ENCODE data around the gene MTMR3. TPM values are rescaled to one million over a fixed set of nuclear protein-coding genes. Genes with fewer than 3 reads are reported as not detected.

Gene MTMR3
- total RNA-seq, 1 experiment from 2014 or later, result 12.1 TPM

DNA sequence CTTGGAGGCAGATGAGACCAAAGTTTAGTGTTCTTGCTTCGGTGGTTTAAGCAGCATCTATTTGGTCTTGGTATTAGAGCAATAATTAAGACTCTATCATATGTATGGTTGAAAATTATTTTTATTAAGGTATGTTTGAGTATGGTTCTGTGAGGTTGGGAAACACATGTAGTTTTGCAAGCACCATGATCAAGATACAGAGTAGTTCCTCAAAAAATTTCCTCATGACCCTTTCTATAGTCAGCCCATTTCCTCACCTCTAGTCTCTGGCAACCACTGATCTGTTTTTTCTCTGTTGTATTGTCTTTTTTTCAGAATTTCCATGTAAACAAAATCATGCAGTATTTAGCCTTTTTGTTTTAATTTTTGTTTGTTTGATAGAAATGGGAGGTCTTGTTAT, 18.4 kb downstream of the MTMR3 start:
- POLR2A ChIA-PET (ENCODE audit: unreplicated experiment), result no interaction called here
- BruUV-seq (replicated peaks), result no TSS peak
- H2AFZ ChIP-seq (ENCODE audit: low read length), result no peak overlapping the region

DNA sequence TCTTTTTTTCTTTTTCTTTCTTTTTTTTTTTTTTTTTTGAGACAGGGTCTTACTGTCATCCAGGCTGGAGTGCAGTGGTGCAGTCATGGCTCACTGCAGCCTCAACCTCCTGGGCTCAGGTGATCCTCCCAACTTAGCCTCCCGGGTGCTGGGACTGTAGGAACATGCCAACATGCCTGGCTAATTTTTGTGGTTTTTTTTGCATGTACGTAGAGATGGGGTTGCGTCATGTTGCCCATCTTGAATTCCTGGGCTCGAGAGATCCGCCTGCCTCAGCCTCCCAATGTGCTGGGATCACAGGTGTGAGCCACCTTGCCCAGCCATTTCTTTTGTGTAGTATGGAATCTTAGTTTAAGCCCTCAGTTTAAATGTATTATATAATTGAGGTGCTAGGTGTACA, 20.4 kb downstream of the MTMR3 start:
- Histone ChIP-seq H3K9me2 (replicated peaks; ENCODE audit: low read length) (no peaks in the 10 kb centered on the region), H3K4me3 (ENCODE audit: low read length) (no peak overlapping the region), H3K4me1 (ENCODE audit: insufficient read depth, low read length) (peaks cover 18% of the 10 kb centered on the region), H2AFZ (ENCODE audit: low read length) (no peak overlapping the region), H3F3A (ENCODE audit: low read length, unreplicated experiment) (peaks cover 4% of the 10 kb centered on the region), H3K4me2 (ENCODE audit: low read length) (no peak overlapping the region), H3K27me3 (ENCODE audit: low read length) (no peaks in the 10 kb centered on the region), H3K36me3 (ENCODE audit: low read depth, low read length) (no peaks in the 10 kb centered on the region), H3K27ac (ENCODE audit: low read length) (no peak overlapping the region), H3K9me3 (ENCODE audit: low read length) (no peaks in the 10 kb centered on the region), H3K79me2 (ENCODE audit: low read length) (peaks cover 81% of the 10 kb centered on the region), H4K20me1 (ENCODE audit: low read length) (peaks cover 14% of the 10 kb centered on the region; the same call in 1 of the 2 replicates), H3K9ac (ENCODE audit: low read length) (no peak overlapping the region)
- DNase-seq, result no peak
- TF ChIP-seq EZH2phosphoT487 (IDR thresholded peaks at IDR 0.05; ENCODE audit: borderline replicate concordance, low read length) (no peak), EZH2 (IDR thresholded peaks at IDR 0.05; ENCODE audit: low read length, unreplicated experiment) (no peak)
- TF ChIP-seq, protein P1, sequence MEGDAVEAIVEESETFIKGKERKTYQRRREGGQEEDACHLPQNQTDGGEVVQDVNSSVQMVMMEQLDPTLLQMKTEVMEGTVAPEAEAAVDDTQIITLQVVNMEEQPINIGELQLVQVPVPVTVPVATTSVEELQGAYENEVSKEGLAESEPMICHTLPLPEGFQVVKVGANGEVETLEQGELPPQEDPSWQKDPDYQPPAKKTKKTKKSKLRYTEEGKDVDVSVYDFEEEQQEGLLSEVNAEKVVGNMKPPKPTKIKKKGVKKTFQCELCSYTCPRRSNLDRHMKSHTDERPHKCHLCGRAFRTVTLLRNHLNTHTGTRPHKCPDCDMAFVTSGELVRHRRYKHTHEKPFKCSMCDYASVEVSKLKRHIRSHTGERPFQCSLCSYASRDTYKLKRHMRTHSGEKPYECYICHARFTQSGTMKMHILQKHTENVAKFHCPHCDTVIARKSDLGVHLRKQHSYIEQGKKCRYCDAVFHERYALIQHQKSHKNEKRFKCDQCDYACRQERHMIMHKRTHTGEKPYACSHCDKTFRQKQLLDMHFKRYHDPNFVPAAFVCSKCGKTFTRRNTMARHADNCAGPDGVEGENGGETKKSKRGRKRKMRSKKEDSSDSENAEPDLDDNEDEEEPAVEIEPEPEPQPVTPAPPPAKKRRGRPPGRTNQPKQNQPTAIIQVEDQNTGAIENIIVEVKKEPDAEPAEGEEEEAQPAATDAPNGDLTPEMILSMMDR (conservative IDR thresholded peaks at IDR 0.05; ENCODE audit: low read depth, low read length), result no peak
- BruUV-seq (replicated peaks), result no TSS peak
- no peak for ATAC-seq
- POLR2A ChIA-PET (ENCODE audit: unreplicated experiment), result no interaction called here
- CTCF ChIA-PET, result no interaction called here
- intact Hi-C loops (cut with micrococcal nuclease), result loop anchor here (10.0 kb wide), 1 partner anchor 139 kb away; the partner anchor contains the start of genes UQCR10 and ZMAT5

More for the DNA sequence above, 18.4 kb downstream of the MTMR3 start:
- H3K4me3 ChIP-seq (ENCODE audit: low read length), result no peak overlapping the region
- CTCF ChIA-PET, result no interaction called here
- H3F3A ChIP-seq (ENCODE audit: low read length, unreplicated experiment), result no peaks in the 10 kb centered on the region
- H3K9ac ChIP-seq (ENCODE audit: low read length), result no peak overlapping the region
- 0 out of 2 replicates have a peak, but pooled peaks cover under 1% of the 10 kb centered on the region for H3K4me1 ChIP-seq (ENCODE audit: insufficient read depth, low read length)
- no peak overlapping the region for H3K27ac ChIP-seq (ENCODE audit: low read length)
- no peaks in the 10 kb centered on the region for H3K36me3 ChIP-seq (ENCODE audit: low read depth, low read length)
- no peak for ATAC-seq
- no peaks in the 10 kb centered on the region for H3K27me3 ChIP-seq (ENCODE audit: low read length)
- TF ChIP-seq EZH2phosphoT487 (IDR thresholded peaks at IDR 0.05; ENCODE audit: borderline replicate concordance, low read length) (no peak), EZH2 (IDR thresholded peaks at IDR 0.05; ENCODE audit: low read length, unreplicated experiment) (no peak)
- TF ChIP-seq, protein P1 (conservative IDR thresholded peaks at IDR 0.05; ENCODE audit: low read depth, low read length), result no peak
- intact Hi-C loops (cut with micrococcal nuclease), result loop anchor here (10.0 kb wide), 1 partner anchor 137 kb away; the partner anchor contains the start of genes UQCR10 and ZMAT5
- H3K4me2 ChIP-seq (ENCODE audit: low read length), result no peak overlapping the region
- H3K9me2 ChIP-seq (replicated peaks; ENCODE audit: low read length), result no peaks in the 10 kb centered on the region
- DNase-seq, result no peak
- peaks cover 8% of the 10 kb centered on the region; the same call in 1 of the 2 replicates for H4K20me1 ChIP-seq (ENCODE audit: low read length)
- H3K79me2 ChIP-seq (ENCODE audit: low read length), result peaks cover 85% of the 10 kb centered on the region
- H3K9me3 ChIP-seq (ENCODE audit: low read length), result no peaks in the 10 kb centered on the region

DNA sequence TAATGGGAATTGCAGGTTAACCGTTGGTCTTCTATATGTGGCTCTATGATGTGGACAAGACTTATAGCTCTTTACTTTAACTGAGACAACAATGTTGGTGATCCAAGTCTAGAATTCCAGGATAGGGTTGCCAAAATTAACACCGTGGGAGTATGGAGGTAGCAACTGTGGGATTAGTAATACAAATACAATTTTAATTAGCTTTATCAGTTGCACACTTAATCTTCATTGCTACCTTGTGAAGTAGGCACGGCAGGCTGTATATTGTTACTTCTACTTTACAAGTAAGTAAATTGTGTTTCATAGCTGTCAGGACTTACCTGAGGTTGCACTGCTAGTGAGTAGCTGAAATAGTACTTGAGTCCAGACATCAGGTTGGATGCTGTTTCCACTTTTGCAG, 21.0 kb downstream of the MTMR3 start:
- ChIA-PET POLR2A (ENCODE audit: unreplicated experiment) (no interaction called here), CTCF (no interaction called here)
- DNase-seq (no peak), ATAC-seq (no peak)
- Histone ChIP-seq H3K27me3 (ENCODE audit: low read length) (no peaks in the 10 kb centered on the region), H3K79me2 (ENCODE audit: low read length) (peaks cover 81% of the 10 kb centered on the region), H3K4me2 (ENCODE audit: low read length) (no peak overlapping the region), H4K20me1 (ENCODE audit: low read length) (peaks cover 17% of the 10 kb centered on the region; the same call in 1 of the 2 replicates), H3K9ac (ENCODE audit: low read length) (no peak overlapping the region), H3F3A (ENCODE audit: low read length, unreplicated experiment) (peaks cover 4% of the 10 kb centered on the region), H3K4me1 (ENCODE audit: insufficient read depth, low read length) (peaks cover 22% of the 10 kb centered on the region), H3K36me3 (ENCODE audit: low read depth, low read length) (no peaks in the 10 kb centered on the region), H2AFZ (ENCODE audit: low read length) (no peak overlapping the region), H3K9me3 (ENCODE audit: low read length) (no peaks in the 10 kb centered on the region), H3K27ac (ENCODE audit: low read length) (no peak overlapping the region), H3K4me3 (ENCODE audit: low read length) (no peak overlapping the region), H3K9me2 (replicated peaks; ENCODE audit: low read length) (no peaks in the 10 kb centered on the region)
- intact Hi-C loops (cut with micrococcal nuclease), result loop anchor here (10.0 kb wide), 1 partner anchor 139 kb away; the partner anchor contains the start of genes UQCR10 and ZMAT5
- no TSS peak for BruUV-seq (replicated peaks)
- TF ChIP-seq EZH2 (IDR thresholded peaks at IDR 0.05; ENCODE audit: low read length, unreplicated experiment), result no peak
- TF ChIP-seq EZH2phosphoT487 (IDR thresholded peaks at IDR 0.05; ENCODE audit: borderline replicate concordance, low read length), result no peak
- TF ChIP-seq, protein P1 (conservative IDR thresholded peaks at IDR 0.05; ENCODE audit: low read depth, low read length), result no peak

Data from PC-3 (cell line).